Neural progenitor cell (in vitro differentiated cells): ENCODE results near the gene CARNS1.

Source experiments
- CTCF ChIP-seq: fragments of 200-600 bp; sonication (generic); IDR thresholded peaks from 2 replicates; pipeline ENCODE4 v1.5.1; 2017; ENCODE audit warnings: antibody characterized with exemption, mild to moderate bottlenecking
- EZH2 ChIP-seq: fragments of 200-600 bp; sonication (generic); IDR thresholded peaks from 2 replicates; pipeline ENCODE4 v1.6.1; 2017; ENCODE audit warnings: antibody characterized with exemption, mild to moderate bottlenecking, moderate library complexity
- EZH2phosphoT487 ChIP-seq: fragments of 200-600 bp; sonication (generic); IDR thresholded peaks from 2 replicates; pipeline ENCODE4 v1.6.1; 2017; ENCODE audit warnings: antibody characterized with exemption

- TF ChIP-seq CTCF (no peak), EZH2 (no peak), EZH2phosphoT487 (no peak)
Measured at GRCh38 chr11:67366546-67366945, 48.9 kb upstream of the CARNS1 start.
